Measurements from ENCODE around the gene PTGDS.

Gene PTGDS

DNA sequence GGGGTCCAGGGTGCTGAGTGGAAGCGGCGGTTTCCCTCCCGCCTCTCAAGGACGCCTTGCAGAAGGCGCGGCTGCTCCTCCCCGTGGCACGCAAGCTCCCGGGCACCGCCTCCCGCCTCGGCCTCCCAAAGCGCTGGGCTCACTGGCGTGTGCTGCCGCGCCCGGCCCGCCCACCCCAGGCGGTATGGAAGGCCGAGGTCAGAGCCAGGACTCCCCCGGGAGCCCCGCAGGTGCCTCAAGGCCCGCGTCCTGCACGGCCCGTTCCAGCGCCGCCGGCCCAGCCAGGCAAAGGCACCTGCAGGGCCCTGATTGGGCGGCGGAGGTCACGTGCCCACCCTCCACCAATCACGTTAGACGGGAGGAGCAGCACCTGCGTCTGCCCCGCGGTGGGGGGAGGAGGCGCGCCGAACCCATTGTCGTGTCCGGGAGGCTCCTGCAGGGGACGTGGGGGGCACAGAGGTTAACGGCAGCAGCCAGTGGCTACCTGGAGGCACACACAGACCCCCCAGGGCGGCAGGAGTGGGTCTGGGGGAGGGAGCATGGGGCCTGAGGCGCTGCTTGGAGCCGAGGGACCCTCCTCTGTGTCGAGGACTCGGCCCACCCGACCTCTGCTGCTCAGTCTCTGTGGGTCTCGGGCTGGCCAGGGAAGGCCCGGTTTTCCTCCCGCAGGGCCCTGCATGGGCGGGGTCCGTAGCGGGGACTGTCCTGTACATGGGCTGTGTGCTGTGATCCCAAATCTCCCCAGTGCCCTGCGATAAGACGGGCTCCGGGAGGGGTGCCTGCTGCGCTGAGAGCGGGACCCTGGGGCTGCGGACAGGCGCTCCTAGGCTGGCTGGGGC is 27.3 kb upstream of the PTGDS start:
- peak overlapping the region; percentile 42 to 51 for H3K4me3 ChIP-seq (replicated peaks in 1 of 2; ENCODE audit: low read depth in 2 of 2, low read length in 2 of 2)
- TF ChIP-seq, protein P1, sequence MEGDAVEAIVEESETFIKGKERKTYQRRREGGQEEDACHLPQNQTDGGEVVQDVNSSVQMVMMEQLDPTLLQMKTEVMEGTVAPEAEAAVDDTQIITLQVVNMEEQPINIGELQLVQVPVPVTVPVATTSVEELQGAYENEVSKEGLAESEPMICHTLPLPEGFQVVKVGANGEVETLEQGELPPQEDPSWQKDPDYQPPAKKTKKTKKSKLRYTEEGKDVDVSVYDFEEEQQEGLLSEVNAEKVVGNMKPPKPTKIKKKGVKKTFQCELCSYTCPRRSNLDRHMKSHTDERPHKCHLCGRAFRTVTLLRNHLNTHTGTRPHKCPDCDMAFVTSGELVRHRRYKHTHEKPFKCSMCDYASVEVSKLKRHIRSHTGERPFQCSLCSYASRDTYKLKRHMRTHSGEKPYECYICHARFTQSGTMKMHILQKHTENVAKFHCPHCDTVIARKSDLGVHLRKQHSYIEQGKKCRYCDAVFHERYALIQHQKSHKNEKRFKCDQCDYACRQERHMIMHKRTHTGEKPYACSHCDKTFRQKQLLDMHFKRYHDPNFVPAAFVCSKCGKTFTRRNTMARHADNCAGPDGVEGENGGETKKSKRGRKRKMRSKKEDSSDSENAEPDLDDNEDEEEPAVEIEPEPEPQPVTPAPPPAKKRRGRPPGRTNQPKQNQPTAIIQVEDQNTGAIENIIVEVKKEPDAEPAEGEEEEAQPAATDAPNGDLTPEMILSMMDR (IDR thresholded peaks at IDR 0.05; ENCODE audit: low read depth, low read length), result no peak
- peak; percentile 82 to 83 for DNase-seq (ENCODE audit: low read depth in 2 of 2)

DNA sequence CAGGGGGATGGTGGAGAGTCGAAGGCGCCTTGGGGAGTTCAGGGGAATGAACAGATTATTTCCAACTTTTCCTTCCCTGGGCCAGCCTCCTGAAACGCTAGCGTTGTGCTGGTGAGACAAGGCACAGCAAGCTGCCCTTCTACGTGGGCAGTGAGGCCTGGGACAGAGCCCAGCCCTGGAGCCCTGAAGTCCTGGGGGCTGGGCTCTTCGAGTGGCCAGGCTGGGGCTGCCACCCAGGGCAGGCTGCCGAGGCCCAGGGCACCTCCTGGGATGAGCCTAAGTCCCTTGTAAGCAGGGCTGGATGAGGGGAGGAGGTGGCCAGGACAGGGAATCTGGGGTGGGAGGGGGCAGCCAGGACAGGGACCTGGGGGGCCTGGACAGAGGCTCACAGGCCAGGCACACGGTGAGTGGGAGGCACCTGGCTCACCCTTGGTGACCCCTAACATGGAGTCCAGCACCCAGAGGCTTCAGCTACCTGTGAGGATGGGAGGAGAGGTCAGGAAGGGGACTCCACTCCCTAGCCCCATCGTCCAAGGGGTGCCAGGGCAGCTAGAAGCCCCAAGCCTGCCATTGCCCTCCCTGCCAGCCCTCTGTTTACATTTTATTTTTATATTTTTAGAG is 26.5 kb upstream of the PTGDS start:
- DNase-seq (ENCODE audit: low read depth in 2 of 2), result no peak
- TF ChIP-seq, protein P1 (IDR thresholded peaks at IDR 0.05; ENCODE audit: low read depth, low read length), result no peak
- H3K4me3 ChIP-seq (replicated peaks in 1 of 2; ENCODE audit: low read depth in 2 of 2, low read length in 2 of 2), result no peak overlapping the region

DNA sequence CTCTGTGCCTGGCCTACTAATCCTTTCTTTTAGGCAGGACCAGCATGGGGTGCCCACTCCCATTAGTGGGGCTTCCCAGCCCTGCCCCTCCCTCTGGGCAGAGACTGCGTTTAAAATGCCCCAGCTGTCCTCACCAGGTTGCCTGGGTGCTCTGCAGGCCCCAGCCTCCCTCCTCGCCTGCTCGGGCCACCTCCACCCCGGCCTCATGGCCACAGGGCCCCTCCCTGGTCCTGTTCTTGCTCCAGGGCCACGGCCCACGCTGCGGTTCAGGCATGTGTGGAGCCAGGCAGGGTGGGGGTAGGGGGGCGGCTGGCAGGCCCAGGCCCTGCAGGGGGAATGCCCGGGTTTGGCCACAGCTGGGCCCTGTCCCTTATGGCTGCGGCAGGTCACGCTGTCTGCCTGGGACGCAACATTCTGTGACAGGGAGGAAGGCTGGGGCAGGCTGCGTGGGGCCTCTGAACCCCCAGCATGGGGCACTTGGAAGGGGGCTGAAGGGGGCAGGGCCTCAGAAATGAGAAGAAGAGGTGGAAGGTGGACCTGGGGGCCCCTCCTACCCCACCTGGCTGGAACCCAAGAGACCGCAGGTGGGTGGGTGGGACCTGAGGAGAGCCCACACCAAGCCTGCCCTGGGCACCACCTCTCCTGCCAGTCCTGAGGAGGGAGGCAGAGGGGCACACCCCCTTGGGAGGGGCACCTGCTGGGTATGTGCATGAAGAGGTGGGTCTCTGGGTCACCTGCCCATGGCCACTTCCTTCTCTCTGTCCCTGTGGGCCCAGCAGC is 25.6 kb upstream of the PTGDS start, which contains the start of gene LCN12:
Gene LCN12 (plus strand): TSS at position 733 of the 780 bp plus-strand sequence. CDS start 55 bp downstream, outside the sequence.
- no peak for DNase-seq (ENCODE audit: low read depth in 2 of 2)
- no peak within 1 kb of the TSS for H3K4me3 ChIP-seq (replicated peaks in 1 of 2; ENCODE audit: low read depth in 2 of 2, low read length in 2 of 2)
- TF ChIP-seq, protein P1 (IDR thresholded peaks at IDR 0.05; ENCODE audit: low read depth, low read length), result no peak

DNA sequence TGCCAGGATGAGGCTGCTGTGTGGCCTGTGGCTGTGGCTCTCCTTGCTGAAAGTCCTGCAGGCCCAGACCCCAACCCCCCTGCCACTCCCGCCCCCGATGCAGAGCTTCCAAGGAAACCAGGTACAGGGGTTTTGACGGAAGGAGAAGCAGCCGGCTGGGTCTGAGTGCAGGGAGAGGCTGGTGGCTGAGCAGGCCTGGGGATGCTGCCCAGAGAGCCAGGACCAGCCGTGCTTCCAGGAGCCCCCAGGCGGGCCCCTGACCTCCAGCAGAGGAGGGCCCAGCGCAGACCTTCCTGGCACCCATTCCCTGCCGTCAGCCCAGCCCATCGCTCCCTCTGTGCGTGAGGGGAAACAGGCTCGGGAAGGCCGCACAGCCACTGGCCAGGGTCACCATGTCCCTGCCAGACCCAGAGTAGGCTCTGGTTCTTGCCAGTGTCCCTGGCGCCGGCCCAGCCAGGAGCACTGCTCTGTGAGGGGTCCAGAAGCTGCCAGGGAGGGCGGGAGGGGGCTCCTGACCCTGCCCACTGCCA is 24.9 kb upstream of the PTGDS start:
- no peak overlapping the region for H3K4me3 ChIP-seq (replicated peaks in 1 of 2; ENCODE audit: low read depth in 2 of 2, low read length in 2 of 2)
- TF ChIP-seq, protein P1 (IDR thresholded peaks at IDR 0.05; ENCODE audit: low read depth, low read length), result no peak
- no peak for DNase-seq (ENCODE audit: low read depth in 2 of 2)

DNA sequence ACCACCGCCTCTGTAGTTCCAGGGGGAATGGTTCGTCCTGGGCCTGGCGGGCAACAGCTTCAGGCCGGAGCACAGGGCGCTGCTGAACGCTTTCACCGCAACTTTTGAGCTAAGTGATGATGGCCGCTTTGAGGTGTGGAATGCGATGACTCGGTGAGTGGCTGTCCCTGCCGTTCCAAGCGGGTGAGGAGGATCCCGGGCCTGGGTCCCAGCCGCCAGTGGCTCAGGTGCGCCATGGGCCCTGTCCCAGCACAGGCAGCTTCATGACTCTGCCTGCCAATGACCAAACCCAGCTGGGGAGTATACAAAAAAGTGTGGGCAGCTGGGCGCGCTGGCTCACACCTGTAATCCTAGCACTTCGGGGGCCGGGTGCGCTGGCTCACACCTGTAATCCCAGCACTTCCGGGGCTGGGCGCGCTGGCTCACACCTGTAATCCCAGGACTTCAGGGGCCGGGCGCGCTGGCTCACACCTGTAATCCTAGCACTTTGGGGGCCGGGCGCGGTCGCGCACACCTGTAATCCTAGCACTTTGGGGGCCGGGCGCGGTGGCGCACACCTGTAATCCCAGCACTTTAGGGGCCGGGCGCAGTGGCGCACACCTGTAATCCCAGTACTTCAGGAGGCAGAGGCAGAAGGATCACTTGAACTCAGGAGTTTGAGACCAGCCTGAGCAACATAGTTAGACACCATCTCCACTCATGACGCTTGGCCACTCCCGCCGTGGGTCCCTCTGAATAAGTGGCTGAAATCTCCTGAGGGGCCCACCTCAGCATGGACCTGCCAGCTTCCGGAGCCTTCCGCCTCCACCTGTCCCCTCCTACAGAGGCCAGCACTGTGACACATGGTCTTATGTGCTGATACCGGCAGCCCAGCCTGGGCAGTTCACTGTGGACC is 24.2 kb upstream of the PTGDS start:
- DNase-seq (ENCODE audit: low read depth in 2 of 2), result no peak
- H3K4me3 ChIP-seq (replicated peaks in 1 of 2; ENCODE audit: low read depth in 2 of 2, low read length in 2 of 2), result no peak overlapping the region
- TF ChIP-seq, protein P1 (IDR thresholded peaks at IDR 0.05; ENCODE audit: low read depth, low read length), result no peak
